ENCODE data around the gene ITCH. TPM values are rescaled to one million over a fixed set of nuclear protein-coding genes. Genes with fewer than 3 reads are reported as not detected.

ITCH gene
- total and polyA plus RNA-seq, 9 of the 15 experiments (the other 6 are each of a cell fraction or from before 2014, with no cell fraction given): 7.5 to 53.0 (median 22.9) TPM

- TF ChIP-seq ZKSCAN1 (IDR thresholded peaks at IDR 0.05; ENCODE audit: low read depth, low read length) (no peak), ADNP (tag; IDR thresholded peaks at IDR 0.05) (peak; percentile 87), NELFE (IDR thresholded peaks at IDR 0.05; ENCODE audit: insufficient read depth, insufficient read length) (no peak), ZNF217 (CRISPR knock-in tag; IDR thresholded peaks at IDR 0.05) (no peak), ZNF23 (CRISPR knock-in tag; IDR thresholded peaks at IDR 0.05) (no peak), KHSRP (IDR thresholded peaks at IDR 0.05) (no peak), RBM17 (IDR thresholded peaks at IDR 0.05; ENCODE audit: borderline replicate concordance, low read depth, low read length) (no peak), GTF3C2 (IDR thresholded peaks at IDR 0.05; ENCODE audit: borderline replicate concordance, extremely low read depth, insufficient read length) (peak; percentile 50), FOXK2 (conservative IDR thresholded peaks at IDR 0.05 in 1 of 2, IDR thresholded peaks at IDR 0.05 in 1 of 2; ENCODE audit: low read depth in 2 of 2) (0 out of 4 replicates have a peak, but pooled peaks of 1 of the 2 experiments have one; percentile 6), RCOR1 (IDR thresholded peaks at IDR 0.05; ENCODE audit: borderline replicate concordance in 1 of 2, low read depth in 2 of 2, low read length in 2 of 2) (peak in 1 of 2 experiments; percentile 68; a peak in 1 of 4 replicates), GTF2E2 (tag; IDR thresholded peaks at IDR 0.05) (peak; percentile 6; the same call in 1 of the 2 replicates), CXXC5 (CRISPR knock-in tag; IDR thresholded peaks at IDR 0.05) (peak; percentile 44), NR1H2 (CRISPR knock-in tag; IDR thresholded peaks at IDR 0.05) (0 out of 2 replicates have a peak, but pooled peaks have one; percentile 58), TOE1 (IDR thresholded peaks at IDR 0.05; ENCODE audit: borderline replicate concordance) (0 out of 2 replicates have a peak, but pooled peaks have one; percentile 2), TOE1 (CRISPR knock-in tag; IDR thresholded peaks at IDR 0.05; ENCODE audit: borderline replicate concordance, low read depth) (no peak), MAZ (CRISPR knock-in tag; conservative IDR thresholded peaks at IDR 0.05 in 1 of 2, IDR thresholded peaks at IDR 0.05 in 1 of 2) (peak in 1 of 2 experiments; percentile 22; a peak in 1 of 4 replicates), FOXA3 (CRISPR knock-in tag; conservative IDR thresholded peaks at IDR 0.05 in 1 of 2, IDR thresholded peaks at IDR 0.05 in 1 of 2) (peak in 1 of 2 experiments; percentile 19; a peak in 1 of 4 replicates), ZNF263 (CRISPR knock-in tag; IDR thresholded peaks at IDR 0.05; ENCODE audit: borderline replicate concordance) (0 out of 2 replicates have a peak, but pooled peaks have one; percentile 39), ELF1 (tag; IDR thresholded peaks at IDR 0.05) (0 out of 2 replicates have a peak, but pooled peaks have one; percentile 29), ZNF431 (CRISPR knock-in tag; IDR thresholded peaks at IDR 0.05) (peak; percentile 35)
- TF ChIP-seq, protein P1, sequence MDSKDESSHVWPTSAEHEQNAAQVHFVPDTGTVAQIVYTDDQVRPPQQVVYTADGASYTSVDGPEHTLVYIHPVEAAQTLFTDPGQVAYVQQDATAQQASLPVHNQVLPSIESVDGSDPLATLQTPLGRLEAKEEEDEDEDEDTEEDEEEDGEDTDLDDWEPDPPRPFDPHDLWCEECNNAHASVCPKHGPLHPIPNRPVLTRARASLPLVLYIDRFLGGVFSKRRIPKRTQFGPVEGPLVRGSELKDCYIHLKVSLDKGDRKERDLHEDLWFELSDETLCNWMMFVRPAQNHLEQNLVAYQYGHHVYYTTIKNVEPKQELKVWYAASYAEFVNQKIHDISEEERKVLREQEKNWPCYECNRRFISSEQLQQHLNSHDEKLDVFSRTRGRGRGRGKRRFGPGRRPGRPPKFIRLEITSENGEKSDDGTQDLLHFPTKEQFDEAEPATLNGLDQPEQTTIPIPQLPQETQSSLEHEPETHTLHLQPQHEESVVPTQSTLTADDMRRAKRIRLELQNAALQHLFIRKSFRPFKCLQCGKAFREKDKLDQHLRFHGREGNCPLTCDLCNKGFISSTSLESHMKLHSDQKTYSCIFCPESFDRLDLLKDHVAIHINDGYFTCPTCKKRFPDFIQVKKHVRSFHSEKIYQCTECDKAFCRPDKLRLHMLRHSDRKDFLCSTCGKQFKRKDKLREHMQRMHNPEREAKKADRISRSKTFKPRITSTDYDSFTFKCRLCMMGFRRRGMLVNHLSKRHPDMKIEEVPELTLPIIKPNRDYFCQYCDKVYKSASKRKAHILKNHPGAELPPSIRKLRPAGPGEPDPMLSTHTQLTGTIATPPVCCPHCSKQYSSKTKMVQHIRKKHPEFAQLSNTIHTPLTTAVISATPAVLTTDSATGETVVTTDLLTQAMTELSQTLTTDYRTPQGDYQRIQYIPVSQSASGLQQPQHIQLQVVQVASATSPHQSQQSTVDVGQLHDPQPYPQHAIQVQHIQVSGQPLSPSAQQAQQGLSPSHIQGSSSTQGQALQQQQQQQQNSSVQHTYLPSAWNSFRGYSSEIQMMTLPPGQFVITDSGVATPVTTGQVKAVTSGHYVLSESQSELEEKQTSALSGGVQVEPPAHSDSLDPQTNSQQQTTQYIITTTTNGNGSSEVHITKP (IDR thresholded peaks at IDR 0.05; ENCODE audit: partially characterized antibody): peak; percentile 52
These were observed 152.6 kb downstream of the ITCH start (continued) for GRCh38 chr20:34515484-34516246.
